Ureter (tissue), 1 donor: ENCODE data around the gene ADSS1. TPM values are rescaled to one million over a fixed set of nuclear protein-coding genes. Genes with fewer than 3 reads are reported as not detected.

ENCODE experiments used
- DNase-seq: peaks from one replicate; pipeline ENCODE4 v3.0.0-alpha.2; 2020; ENCODE audit warnings: low spot score
- total RNA-seq: library from RNA; stranded (reverse); gene quantifications from one replicate; pipeline ENCODE4 v1.2.4, GENCODE V29; 2023
- donor health status: DM: yes; HTN: yes; CAD: no.

The ADSS1 gene
- total RNA-seq = 11.0 TPM

- DNase-seq = no peak
Observed at GRCh38 chr14:104723651-104724406, at the start of gene ADSS1. TSS of gene ADSS1 (plus strand) at chr14:104724229. CDS start at chr14:104724271, 42 bp downstream.

GRCh38 chr14:104675447-104675846, 48.6 kb upstream of the ADSS1 start:
- DNase-seq = no peak

GRCh38 chr14:104676130-104676693, 47.8 kb upstream of the ADSS1 start:
- DNase-seq = peak; percentile 43

- peak; percentile 58 for DNase-seq
Observed at GRCh38 chr14:104676694-104677511, 47.1 kb upstream of the ADSS1 start.

GRCh38 chr14:104677512-104678332, 46.3 kb upstream of the ADSS1 start:
- peak; percentile 79 for DNase-seq

GRCh38 chr14:104678346-104678745, 45.7 kb upstream of the ADSS1 start:
- no peak for DNase-seq

- peak; percentile 43 for DNase-seq
Observed at GRCh38 chr14:104678901-104679705, 44.9 kb upstream of the ADSS1 start.

GRCh38 chr14:104680056-104680805, 43.8 kb upstream of the ADSS1 start:
- DNase-seq = peak; percentile 71

- peak; percentile 85 for DNase-seq
Observed at GRCh38 chr14:104680806-104681688, 43.0 kb upstream of the ADSS1 start.

GRCh38 chr14:104681689-104682074, 42.3 kb upstream of the ADSS1 start:
- peak; percentile 91 for DNase-seq

- no peak for DNase-seq
Observed at GRCh38 chr14:104682107-104682593, 41.9 kb upstream of the ADSS1 start.

GRCh38 chr14:104683653-104684448, 40.2 kb upstream of the ADSS1 start:
- DNase-seq = no peak

- DNase-seq = no peak
Observed at GRCh38 chr14:104684449-104684821, 39.6 kb upstream of the ADSS1 start.

- DNase-seq = no peak
Observed at GRCh38 chr14:104685216-104685997, 38.6 kb upstream of the ADSS1 start.

GRCh38 chr14:104685998-104686610, 37.9 kb upstream of the ADSS1 start:
- DNase-seq = no peak

- DNase-seq = peak; percentile 79
Observed at GRCh38 chr14:104686624-104687517, 37.2 kb upstream of the ADSS1 start.
